Stimulated activated CD4-positive, alpha-beta T cell treated with anti-CD3 and anti-CD28 coated beads, TNF-alpha, amount 100 ng/mL, for 48 hours (primary cell): ENCODE measurements around the gene FANCL.
"Not testable (repeated sequence)": the region's sequence is repeated elsewhere in the genome, so short reads cannot be mapped to it uniquely, and the experiment has no call there.

ENCODE experiments used
- DNase-seq, 3 donors: peaks; one replicate each; pipeline ENCODE4 v3.0.0-alpha.2; 2020; ENCODE audit warnings: low read depth in 3 of 3

Gene FANCL

GRCh38 chr2:58206785-58207184, 34.3 kb downstream of the FANCL start:
- no peak for DNase-seq

GRCh38 chr2:58204195-58204959, 36.7 kb downstream of the FANCL start:
- no peak for DNase-seq

- DNase-seq, result no peak
Observed at GRCh38 chr2:58203018-58203417, 38.1 kb downstream of the FANCL start.

GRCh38 chr2:58202404-58202803, 38.7 kb downstream of the FANCL start:
- DNase-seq, result no peak

GRCh38 chr2:58197894-58198293, 43.2 kb downstream of the FANCL start:
- DNase-seq, result no peak

- no peak for DNase-seq
Observed at GRCh38 chr2:58195662-58196061, 45.5 kb downstream of the FANCL start.

GRCh38 chr2:58194458-58194857, 46.7 kb downstream of the FANCL start:
- no peak for DNase-seq

- not testable (repeated sequence) for DNase-seq
Observed at GRCh38 chr2:58187022-58187421, 54.1 kb downstream of the FANCL start.

GRCh38 chr2:58186501-58186900, 54.6 kb downstream of the FANCL start:
- no peak for DNase-seq

GRCh38 chr2:58182527-58182926, 58.6 kb downstream of the FANCL start:
- no peak for DNase-seq

- no peak for DNase-seq
Observed at GRCh38 chr2:58180635-58181034, 60.5 kb downstream of the FANCL start.

- not testable (repeated sequence) for DNase-seq
Observed at GRCh38 chr2:58180175-58180574, 61.0 kb downstream of the FANCL start.

GRCh38 chr2:58177187-58177586, 63.9 kb downstream of the FANCL start:
- DNase-seq, result not testable (repeated sequence)

GRCh38 chr2:58171831-58172230, 69.3 kb downstream of the FANCL start:
- DNase-seq, result not testable (repeated sequence)

GRCh38 chr2:58170334-58170933, 70.7 kb downstream of the FANCL start:
- DNase-seq, result not testable (repeated sequence)

GRCh38 chr2:58169845-58170244, 71.3 kb downstream of the FANCL start:
- not testable (repeated sequence) for DNase-seq

GRCh38 chr2:58168130-58168529, 73.0 kb downstream of the FANCL start:
- DNase-seq, result not testable (repeated sequence)

GRCh38 chr2:58163913-58164312, 77.2 kb downstream of the FANCL start:
- DNase-seq, result no peak

- no peak for DNase-seq
Observed at GRCh38 chr2:58158481-58158880, 82.6 kb downstream of the FANCL start.

GRCh38 chr2:58157754-58158153, 83.4 kb downstream of the FANCL start:
- DNase-seq, result no peak

- DNase-seq, result no peak
Observed at GRCh38 chr2:58156780-58157179, 84.3 kb downstream of the FANCL start.

GRCh38 chr2:58155160-58155778, 85.9 kb downstream of the FANCL start:
- DNase-seq, result no peak

- no peak for DNase-seq
Observed at GRCh38 chr2:58146707-58147106, 94.4 kb downstream of the FANCL start.
